Measurements from ENCODE around the gene ALDOC. TPM values are rescaled to one million over a fixed set of nuclear protein-coding genes. Genes with fewer than 3 reads are reported as not detected.
A peak's percentile ranks its signal among the peaks of the same experiment; 100 is the strongest.
"Not testable (repeated sequence)": the region's sequence is repeated elsewhere in the genome, so short reads cannot be mapped to it uniquely, and the experiment has no call there.

ALDOC gene
- total RNA-seq, 1 donor from 2014 or later, result 16.1 TPM

GRCh38 chr17:28580959-28581358 is 4.3 kb upstream of the ALDOC start:
- Mint-ChIP-seq H3K9me3 (no peaks in the 10 kb centered on the region), H3K4me3 (no peak overlapping the region), H3K36me3 (ENCODE audit: low read depth) (peaks cover 22% of the 10 kb centered on the region), H3K4me1 (peaks cover 12% of the 10 kb centered on the region), H3K27me3 (ENCODE audit: low read depth) (no peaks in the 10 kb centered on the region), H3K27ac (ENCODE audit: unreplicated experiment) (no peak overlapping the region)
- no peak for TF ChIP-seq CTCF (conservative IDR thresholded peaks at IDR 0.05)
- no peak for DNase-seq (ENCODE audit: low read depth, low spot score)

GRCh38 chr17:28579526-28579925 is 2.8 kb upstream of the ALDOC start:
- Mint-ChIP-seq H3K4me3 (no peak overlapping the region), H3K27ac (ENCODE audit: unreplicated experiment) (no peak overlapping the region), H3K4me1 (peaks cover 13% of the 10 kb centered on the region), H3K27me3 (ENCODE audit: low read depth) (no peaks in the 10 kb centered on the region), H3K36me3 (ENCODE audit: low read depth) (peaks cover 19% of the 10 kb centered on the region), H3K9me3 (no peaks in the 10 kb centered on the region)
- TF ChIP-seq CTCF (conservative IDR thresholded peaks at IDR 0.05), result no peak
- no peak for DNase-seq (ENCODE audit: low read depth, low spot score)

- no peak for TF ChIP-seq CTCF (conservative IDR thresholded peaks at IDR 0.05)
- H3K4me3 Mint-ChIP-seq, result no peak overlapping the region
- no peaks in the 10 kb centered on the region for H3K27me3 Mint-ChIP-seq (ENCODE audit: low read depth)
- H3K4me1 Mint-ChIP-seq, result peaks cover 13% of the 10 kb centered on the region
- H3K27ac Mint-ChIP-seq (ENCODE audit: unreplicated experiment), result no peak overlapping the region
- peaks cover 17% of the 10 kb centered on the region for H3K36me3 Mint-ChIP-seq (ENCODE audit: low read depth)
- no peak for DNase-seq (ENCODE audit: low read depth, low spot score)
- no peaks in the 10 kb centered on the region for H3K9me3 Mint-ChIP-seq
Observed at GRCh38 chr17:28578246-28579195, 1.8 kb upstream of the ALDOC start.

- Mint-ChIP-seq H3K27ac (ENCODE audit: unreplicated experiment) (no peak overlapping the region), H3K36me3 (ENCODE audit: low read depth) (peaks cover 17% of the 10 kb centered on the region), H3K4me1 (peaks cover 13% of the 10 kb centered on the region), H3K27me3 (ENCODE audit: low read depth) (no peaks in the 10 kb centered on the region), H3K9me3 (no peaks in the 10 kb centered on the region), H3K4me3 (no peak overlapping the region)
- TF ChIP-seq CTCF (conservative IDR thresholded peaks at IDR 0.05), result no peak
- no peak for DNase-seq (ENCODE audit: low read depth, low spot score)
Observed at GRCh38 chr17:28577466-28577824, 750 bp upstream of the ALDOC start.

- Mint-ChIP-seq H3K4me3 (peak overlapping the region; percentile 83), H3K36me3 (ENCODE audit: low read depth) (peaks cover 17% of the 10 kb centered on the region), H3K4me1 (peaks cover 20% of the 10 kb centered on the region)
- DNase-seq (ENCODE audit: low read depth, low spot score); H3K27me3 Mint-ChIP-seq (ENCODE audit: low read depth); H3K9me3 Mint-ChIP-seq; H3K27ac Mint-ChIP-seq (ENCODE audit: unreplicated experiment): not testable (repeated sequence)
Observed at GRCh38 chr17:28576016-28576415, 679 bp downstream of the ALDOC start.

- Mint-ChIP-seq H3K36me3 (ENCODE audit: low read depth) (peaks cover 11% of the 10 kb centered on the region), H3K27ac (ENCODE audit: unreplicated experiment) (no peak overlapping the region), H3K4me1 (peaks cover 26% of the 10 kb centered on the region), H3K4me3 (peak overlapping the region; percentile 23), H3K9me3 (no peaks in the 10 kb centered on the region), H3K27me3 (ENCODE audit: low read depth) (no peaks in the 10 kb centered on the region)
- DNase-seq (ENCODE audit: low read depth, low spot score), result no peak
- TF ChIP-seq CTCF (conservative IDR thresholded peaks at IDR 0.05), result no peak
Observed at GRCh38 chr17:28575126-28575795, 1.4 kb downstream of the ALDOC start.
